ENCODE measurements around the gene MPL.
A peak's percentile ranks its signal among the peaks of the same experiment; 100 is the strongest.

MPL gene

DNA sequence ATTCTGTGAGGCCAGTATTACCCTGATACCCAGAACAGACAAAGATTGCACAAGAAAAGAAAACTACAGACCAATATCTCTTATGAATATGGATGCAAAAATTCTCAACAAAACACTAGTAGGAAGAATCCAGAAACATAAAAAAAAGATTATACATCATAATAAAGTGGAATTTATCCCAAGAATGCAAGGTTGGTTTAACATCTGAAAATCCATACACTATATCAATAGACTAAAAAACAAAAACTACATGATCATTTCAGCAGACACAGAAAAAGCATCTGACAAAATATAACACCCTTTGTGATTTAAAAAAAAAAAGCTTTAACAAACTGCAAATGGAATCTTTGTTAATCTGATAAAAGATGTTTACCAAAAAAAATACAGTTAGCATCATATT, 12.2 kb upstream of the MPL start:
- no peak for DNase-seq (ENCODE audit: low spot score)

DNA sequence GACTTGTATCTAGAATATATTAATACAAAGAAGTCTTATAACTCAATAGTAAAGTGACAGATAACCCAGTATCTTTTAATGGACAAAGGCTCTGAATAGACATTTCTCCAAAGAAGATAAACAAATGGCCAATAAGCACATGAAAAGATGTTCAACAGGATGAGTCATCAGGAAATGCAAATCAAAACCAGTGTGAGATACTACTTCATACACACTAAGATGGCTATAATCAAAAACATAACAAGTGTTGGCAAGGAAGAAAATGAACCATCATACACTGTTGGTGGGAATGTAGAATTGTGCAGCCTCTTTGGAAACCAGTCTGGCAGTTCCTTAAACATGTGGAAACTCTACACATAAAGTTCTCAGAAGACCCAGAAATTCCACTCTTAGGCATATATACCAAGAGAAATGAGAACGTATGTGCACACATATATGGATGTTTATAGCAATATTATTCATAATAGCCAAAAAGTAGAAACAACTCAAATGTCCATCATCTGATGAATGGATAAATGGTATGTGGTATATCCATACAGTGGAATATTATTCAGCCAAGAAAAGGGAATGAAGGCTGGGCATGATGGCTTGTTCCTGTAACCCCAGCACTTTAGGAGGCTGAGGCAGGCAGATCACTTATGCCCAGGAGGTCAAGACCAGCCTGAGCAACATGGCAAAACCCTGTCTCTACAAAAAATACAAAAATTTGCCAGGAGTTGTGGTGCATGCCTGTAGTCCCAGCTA, 9.9 kb upstream of the MPL start:
- DNase-seq (ENCODE audit: low spot score): no peak

DNA sequence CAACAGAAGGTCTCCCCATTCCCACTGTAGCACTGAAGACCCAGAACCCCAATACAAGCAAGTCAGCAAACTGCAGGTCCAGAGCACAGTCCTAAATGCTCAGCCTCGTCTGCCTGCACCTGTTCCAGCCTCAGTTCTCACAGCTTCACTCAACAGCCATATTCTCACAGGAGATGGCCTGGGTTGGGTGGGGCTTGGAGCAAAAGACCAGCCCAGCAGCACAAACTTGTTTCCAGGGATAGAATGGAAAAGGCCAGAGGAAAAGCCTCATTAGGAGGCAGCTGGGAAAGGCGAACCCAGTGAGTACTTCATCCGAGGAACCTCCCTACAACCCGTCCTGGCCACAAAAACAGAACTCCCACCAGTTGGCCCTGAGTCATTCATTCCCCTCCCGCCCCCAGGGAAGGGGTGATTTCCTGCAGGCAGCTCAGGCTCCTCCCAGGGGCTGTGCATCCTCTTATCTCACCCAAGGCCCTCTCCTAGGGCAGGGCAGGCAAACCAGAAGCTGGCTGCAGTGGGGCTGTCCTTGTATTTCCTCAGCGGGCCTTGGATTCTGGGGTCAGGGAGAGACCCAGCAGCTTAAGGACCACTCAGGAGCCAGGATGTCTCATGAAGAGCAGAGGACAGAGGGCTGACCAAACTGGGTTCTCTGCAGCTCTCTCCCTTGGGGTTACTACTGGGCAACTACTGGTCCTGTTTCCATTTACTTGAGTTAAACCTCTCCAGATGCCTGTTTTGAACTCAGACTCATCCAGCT, 7.4 kb upstream of the MPL start:
- peak; percentile 87 for DNase-seq (ENCODE audit: low spot score)

DNA sequence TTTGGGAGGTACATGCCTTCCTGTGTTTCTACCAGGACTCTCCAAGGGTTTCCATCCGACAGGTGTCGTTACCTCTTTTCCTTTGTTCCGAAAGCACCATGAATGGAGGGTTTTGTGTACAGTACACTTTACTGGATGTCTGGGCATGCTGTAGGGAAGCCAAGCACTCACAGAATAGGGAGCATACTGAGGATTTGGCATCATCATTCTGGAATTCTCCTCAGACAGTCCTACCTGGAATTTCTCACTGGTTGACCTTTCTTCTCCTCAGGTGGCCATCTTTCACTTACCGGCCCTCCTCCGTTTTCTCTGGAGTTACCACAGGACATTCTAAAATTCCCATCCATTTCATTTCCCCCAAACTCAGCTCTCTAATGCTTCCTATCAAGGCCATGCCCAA, 5.9 kb upstream of the MPL start:
- DNase-seq (ENCODE audit: low spot score): no peak

DNA sequence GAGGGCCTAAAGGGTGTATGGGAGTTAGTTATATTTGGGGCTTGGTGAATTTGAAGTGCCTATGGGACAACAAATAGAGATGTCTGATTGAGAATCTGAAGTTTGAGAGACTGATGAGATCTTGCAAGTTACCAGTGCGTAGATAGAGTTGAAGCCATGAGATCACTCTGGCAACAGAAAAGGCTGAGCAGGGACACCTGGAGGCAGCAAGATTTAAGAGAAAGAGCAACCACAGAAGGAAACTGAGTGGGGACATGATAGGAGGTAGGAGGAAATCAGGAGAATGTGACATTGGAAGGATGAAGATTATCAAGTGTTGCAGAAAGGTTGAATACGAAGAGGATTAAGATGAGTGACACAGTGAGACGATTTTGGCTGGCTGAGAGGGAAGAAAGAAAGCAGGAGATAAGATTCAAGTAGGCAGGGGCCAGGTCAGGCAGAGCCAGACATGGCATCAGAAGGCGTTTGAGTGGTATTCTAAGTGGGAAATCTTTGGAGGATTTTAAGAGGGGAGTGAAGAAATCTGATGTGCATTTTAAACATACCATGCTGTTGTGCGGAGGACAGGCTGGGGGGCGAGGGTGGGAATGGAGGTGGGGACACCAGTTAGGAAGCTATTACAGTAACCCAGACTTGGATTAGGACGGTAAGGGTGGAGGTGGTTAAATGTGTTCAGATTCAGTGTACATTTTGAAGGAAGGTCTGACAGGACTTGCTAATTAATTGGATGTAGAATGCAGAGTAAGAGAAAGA, 3.0 kb upstream of the MPL start:
- no peak for DNase-seq (ENCODE audit: low spot score)

DNA sequence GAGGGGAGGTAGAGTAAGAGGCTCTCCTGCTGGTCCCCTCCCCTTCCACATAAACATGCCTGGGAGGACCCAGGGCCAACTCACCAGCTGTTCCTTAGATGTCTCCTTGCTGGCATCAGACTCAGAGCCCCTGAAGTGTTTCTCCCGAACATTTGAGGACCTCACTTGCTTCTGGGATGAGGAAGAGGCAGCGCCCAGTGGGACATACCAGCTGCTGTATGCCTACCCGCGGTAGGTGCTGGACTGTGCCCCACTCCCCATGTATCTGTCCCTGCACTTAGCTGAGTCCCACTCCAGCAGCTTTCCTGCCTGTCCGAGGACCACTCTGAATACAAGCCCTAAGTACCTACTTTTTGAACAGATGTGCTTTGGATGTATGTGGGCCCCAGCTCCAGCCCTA, 383 bp downstream of the MPL start:
- DNase-seq (ENCODE audit: low spot score): no peak

DNA sequence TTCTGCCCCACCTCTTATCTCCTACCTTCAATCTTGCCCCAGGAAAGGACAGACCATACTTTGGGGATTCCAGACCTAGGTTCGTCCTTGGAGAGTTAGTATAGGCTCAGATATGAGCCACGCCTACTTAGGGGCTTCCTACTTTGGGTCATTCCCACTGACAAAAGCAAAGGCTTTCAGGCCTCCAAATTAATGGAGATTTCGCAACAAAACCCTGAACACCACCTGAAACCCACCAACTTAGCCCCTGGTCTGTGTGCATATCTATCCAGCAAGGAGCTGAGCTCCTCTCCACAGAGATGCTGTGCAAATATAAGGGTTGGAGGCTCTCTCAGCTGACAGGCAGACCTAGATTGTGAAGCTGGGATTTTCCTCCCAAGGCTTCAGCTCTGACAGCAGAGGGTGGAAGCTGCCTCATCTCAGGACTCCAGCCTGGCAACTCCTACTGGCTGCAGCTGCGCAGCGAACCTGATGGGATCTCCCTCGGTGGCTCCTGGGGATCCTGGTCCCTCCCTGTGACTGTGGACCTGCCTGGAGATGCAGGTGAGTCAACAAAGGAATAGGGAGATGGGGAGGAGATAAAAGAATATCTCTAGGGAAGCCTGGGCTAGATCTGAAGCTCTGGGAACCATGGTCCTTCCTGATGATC, 2.1 kb downstream of the MPL start:
- DNase-seq (ENCODE audit: low spot score): no peak

DNA sequence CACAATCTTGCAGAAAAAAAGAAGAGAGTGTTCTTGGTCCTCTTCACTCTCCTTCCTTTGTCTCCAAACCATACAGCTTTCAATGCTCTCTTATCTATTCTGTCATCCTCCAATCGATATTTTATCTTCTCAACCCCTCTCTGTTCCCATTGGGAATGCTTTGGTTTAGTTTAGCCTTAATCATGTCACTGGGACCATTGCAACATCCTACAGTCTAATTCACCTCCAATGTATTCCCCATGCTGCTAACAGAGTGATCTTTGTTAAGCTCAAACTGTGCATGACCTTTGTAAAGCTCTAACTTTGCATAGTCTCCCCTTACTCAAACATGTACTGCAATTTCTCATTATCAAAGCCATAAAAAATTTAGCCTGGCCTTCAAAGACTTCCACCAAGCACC, 2.9 kb downstream of the MPL start:
- DNase-seq (ENCODE audit: low spot score): no peak

DNA sequence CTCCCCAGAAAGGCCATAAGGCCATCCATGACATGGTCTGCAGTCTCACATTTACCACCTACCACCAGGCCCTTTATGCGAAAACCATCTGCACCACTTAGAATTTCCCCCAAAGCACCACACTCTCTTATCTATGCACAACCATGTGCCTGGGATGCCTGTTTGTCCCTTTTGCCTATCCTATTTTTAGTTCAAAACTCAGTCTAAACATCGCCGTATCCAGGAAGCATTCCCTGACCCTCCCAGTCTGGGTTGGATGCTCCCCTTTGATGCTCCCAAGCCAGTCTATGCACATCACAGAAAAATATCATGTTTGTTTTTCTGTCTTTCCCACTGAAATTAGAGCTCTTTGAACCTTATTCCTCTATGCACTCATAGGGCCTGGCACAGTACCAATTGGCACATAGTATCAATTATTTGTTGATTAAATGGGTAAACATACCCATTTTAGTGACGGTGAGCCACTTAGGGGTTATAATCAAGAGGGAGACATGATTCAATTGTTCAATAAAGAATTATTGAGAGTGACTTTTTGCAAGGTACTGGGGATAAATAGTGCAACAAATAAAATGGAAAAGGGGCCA, 6.7 kb downstream of the MPL start:
- no peak for DNase-seq (ENCODE audit: low spot score)

DNA sequence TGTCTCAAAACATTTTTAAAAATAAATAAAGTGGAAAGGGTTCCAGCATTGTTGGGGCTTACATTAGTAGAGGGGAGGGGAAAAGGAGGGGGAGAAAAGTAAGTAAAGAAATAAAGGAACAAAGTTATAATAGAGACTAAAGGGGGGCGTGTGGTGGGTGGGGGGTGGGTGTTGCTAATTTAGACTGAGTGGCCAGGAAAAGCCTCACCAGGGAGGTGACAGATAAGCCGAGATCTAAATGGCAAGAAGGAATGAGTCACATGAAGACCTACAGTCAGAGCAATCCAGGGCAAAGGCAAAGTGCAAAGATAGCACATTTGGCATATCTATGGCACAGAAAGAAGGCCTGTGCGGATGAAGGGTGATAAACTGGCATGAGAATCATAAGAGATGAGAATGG, 7.5 kb downstream of the MPL start:
- DNase-seq (ENCODE audit: low spot score): no peak

DNA sequence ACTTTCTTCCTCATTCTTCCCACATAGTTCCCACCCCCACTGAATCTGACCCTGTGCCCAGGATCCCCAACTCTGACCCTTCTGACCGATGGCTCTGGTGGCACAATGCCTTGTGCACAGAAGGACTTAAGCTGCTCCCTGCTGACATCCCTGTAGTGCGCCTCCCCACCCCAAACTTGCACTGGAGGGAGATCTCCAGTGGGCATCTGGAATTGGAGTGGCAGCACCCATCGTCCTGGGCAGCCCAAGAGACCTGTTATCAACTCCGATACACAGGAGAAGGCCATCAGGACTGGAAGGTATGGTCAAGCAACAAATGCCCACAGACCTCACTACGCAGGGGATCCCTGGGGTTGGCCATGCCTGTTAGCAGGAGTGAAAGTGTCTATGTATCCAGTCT, 9.0 kb downstream of the MPL start:
- no peak for DNase-seq (ENCODE audit: low spot score)

DNA sequence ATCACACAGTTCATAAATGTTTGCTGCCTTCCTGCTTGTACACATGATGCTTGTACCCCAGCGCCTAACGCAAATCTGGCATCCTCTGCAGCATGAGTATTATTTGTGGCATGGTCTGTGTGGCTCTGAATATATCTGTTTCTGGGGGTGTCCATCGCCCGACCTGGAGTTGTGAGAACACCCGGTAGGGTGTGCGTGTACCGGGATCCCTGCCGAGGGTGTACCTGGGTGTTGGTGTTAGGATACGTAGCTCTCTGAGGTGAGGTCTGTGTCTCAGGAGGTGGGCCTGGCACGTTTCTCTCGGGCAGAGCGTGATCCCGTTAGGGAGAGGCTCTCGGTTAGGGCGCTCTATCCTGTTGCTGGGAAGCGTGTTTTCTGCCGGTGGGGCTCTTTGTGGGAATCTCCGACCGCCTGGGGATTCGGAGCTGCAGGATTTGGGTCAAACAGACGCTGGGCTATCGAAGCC, 10.8 kb downstream of the MPL start:
- peak; percentile 37 for DNase-seq (ENCODE audit: low spot score)

DNA sequence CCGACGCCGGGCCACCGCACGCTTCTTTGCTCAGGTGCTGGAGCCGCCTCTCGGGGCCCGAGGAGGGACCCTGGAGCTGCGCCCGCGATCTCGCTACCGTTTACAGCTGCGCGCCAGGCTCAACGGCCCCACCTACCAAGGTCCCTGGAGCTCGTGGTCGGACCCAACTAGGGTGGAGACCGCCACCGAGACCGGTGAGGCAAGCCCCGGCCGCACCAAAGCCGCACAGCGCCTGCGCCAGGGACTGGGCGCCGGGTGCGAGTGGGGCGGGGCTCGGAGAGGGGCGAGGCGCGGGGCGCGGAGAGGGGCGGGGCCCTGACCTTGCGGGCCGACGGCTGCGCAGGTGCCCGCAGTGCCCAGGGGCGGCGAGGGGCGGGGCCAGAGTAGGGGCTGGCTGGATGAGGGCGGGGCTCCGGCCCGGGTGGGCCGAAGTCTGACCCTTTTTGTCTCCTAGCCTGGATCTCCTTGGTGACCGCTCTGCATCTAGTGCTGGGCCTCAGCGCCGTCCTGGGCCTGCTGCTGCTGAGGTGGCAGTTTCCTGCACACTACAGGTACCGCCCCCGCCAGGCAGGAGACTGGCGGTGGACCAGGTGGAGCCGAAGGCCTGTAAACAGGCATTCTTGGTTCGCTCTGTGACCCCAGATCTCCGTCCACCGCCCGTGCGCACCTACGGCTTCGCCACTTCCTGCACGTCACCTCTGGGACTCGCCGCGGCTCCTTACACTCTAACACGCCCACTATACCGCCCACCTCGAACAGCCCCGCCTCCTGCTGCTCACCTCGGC, 11.4 kb downstream of the MPL start:
- peak; percentile 87 for DNase-seq (ENCODE audit: low spot score)

DNA sequence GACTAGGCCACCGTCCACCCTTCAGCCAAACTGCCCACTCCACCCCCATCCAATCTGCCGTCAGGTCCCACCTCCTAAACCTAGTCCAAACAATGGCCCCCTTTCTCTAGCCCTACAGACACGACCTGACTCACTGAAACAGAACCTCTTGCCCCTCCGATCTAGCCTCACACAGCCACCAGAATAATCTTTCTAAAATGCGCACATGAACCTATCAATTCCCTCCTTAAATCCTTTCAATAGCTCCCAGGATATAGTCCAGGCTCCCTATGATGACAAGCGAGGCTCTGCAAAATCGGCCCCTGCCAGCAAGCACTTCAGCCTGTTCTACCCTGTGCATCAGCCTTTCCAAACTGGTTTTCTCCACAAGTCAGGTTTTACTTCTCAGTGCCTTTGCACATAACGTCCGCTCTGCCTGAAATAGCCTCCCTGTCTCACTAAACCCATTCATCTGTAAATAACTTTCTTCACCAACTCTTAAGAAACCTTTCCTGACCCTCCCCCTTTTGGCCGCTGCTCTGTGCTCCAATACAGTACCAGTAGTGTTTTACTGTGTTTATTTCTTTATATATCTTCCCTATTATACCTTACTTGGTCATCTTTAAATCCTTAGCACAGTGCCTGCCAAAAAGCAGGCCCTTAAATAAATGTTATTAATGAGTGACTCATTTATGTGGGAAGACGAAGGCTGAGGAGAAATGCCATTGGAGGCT, 12.1 kb downstream of the MPL start:
- DNase-seq (ENCODE audit: low spot score): no peak

DNA sequence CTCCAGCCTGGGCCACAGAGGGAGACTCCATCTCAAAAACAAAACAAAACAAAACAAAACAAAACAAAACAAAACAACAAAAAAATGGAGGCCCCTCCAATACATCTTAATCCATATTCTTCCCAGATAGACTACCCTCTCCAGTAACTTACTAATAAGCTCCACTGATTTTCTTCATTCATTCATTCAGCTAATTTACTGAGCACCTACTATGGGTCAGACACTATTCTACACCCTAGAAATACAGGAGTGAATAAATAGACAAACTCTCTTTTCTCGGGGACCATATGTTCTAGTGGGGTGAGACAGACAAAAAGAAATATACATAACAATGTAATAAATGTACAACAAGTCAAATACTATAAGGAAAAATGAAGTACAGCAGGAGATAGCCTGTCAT, 13.4 kb downstream of the MPL start:
- no peak for DNase-seq (ENCODE audit: low spot score)

DNA sequence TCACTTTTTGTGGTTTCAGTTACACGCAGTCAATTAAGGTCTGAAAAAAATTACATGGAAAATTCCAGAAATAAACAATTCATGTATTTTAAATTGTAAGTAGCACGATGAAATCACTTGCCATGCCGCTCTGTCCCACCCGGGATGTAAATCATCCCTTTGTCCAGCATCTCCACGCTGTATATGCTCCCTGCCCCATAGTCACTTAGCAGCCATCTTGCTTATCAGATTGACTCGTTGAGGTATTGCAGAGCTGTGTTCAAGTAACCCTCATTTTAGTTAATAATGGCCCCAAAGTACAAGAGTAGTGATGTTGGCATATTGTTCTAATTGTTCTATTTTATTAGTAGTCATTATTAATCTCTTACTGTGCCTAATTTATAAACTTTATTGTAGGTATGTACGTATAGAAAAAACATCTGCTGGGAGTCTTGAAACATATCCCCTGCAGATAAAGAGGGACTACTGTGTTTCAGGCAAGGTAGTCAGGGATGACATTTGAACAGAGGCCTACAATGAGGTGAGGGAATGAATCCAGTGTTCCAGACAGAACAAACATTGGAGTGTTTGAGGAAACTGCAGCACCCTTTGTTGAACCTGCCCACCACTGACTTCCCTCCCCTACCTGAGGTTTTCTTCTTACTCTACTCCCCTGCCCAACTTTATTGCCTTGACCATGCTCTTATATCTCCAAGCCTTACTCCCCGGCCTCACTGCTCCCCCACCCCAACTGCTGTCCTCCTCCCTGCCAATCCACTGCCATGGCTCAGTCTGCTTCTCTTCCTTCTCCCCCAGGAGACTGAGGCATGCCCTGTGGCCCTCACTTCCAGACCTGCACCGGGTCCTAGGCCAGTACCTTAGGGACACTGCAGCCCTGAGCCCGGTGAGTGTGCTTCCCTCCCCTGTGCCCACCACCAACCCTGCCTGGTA, 14.1 kb downstream of the MPL start:
- DNase-seq (ENCODE audit: low spot score): no peak

DNA sequence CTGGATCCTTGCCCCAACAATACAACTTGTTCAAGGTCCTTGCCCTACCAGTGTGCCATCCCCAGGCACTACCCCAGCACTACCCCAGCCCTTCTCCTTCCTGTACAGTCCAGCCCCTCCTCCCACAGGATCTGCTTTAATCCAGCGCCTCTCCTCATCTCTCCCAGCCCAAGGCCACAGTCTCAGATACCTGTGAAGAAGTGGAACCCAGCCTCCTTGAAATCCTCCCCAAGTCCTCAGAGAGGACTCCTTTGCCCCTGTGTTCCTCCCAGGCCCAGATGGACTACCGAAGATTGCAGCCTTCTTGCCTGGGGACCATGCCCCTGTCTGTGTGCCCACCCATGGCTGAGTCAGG, 14.7 kb downstream of the MPL start:
- DNase-seq (ENCODE audit: low spot score): no peak

DNA sequence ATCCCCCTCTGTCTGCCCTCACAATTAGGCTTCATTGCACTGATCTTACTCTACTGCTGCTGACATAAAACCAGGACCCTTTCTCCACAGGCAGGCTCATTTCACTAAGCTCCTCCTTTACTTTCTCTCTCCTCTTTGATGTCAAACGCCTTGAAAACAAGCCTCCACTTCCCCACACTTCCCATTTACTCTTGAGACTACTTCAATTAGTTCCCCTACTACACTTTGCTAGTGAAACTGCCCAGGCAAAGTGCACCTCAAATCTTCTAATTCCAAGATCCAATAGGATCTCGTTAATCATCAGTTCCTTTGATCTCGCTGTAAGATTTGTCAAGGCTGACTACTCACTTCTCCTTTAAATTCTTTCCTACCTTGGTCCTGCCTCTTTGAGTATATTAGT, 15.3 kb downstream of the MPL start:
- DNase-seq (ENCODE audit: low spot score): no peak

DNA sequence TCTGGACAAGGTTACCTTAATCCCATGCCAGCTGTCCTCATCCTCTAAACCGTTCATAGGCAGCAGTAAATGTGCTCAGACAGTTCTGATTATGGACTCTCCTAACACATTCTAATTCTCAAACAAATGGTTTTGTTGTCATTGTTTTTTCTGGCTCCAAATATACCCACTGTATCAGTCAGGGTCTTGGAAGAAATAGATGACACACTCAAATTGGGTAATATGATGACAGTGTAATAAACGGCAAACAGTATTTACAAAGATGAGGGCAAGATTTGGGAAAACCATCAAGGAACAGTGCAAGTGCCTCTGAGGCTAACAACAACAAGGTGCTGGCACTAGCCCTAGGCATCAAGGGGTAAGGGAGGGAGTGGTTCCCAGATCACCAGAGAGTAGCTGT, 16.9 kb downstream of the MPL start:
- no peak for DNase-seq (ENCODE audit: low spot score)

DNA sequence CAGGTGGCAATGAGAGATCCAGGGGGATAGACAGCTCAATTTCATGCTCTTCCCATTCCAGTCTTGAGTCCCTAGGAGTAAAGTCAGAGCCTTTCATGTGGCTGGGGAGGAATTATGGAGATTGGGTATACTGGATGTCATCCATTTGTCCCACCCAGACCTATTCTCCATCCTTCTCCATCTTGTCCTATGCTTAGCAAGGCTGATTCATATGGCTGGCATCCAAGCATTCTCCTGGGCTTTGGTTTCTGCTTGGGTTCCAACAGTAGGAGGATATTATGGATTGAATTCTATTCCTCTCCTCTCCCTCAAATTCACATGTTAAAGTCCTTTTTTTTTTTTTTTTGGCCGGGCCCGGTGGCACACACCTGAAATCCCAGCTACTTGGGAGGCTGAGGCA, 17.3 kb downstream of the MPL start:
- DNase-seq (ENCODE audit: low spot score): no peak

Data from AG20443 (cell line).